ENCODE measurements around the gene TBC1D24.
"Not testable (repeated sequence)": the region's sequence is repeated elsewhere in the genome, so short reads cannot be mapped to it uniquely, and the experiment has no call there.

The TBC1D24 gene

DNA sequence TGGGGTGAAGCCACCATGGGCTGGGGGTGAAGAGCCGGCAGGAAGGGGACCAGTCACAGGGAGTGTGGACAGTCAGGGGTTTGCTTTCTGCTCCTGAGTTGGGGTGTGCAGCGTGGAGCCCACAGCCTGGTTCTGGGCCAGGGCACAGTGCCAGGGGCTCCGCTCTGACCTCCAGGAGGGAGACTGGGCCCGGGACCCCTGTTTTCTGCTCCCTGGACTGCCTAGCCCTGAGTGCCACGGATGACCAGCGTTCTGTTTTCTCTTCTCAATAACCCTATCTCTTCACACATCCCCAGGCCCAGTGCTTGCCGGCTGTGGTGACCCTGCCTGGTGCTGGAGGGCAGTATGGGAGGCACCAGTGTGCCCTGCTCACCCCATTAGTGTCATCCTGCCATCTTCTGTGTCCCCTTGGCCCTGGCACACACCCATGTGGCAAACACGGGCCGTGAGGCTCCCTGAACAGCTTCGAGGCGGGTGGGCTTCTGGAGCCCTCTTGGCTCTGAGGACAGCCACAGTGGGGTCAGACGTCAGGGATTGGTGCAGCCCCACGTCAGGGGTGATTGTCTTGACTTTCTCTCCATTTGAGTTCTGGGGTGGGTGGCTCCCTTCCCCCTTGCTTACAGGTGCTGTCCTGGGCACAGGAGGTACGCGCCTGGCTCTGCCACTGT is 55.2 kb downstream of the TBC1D24 start:
- Histone ChIP-seq H3K27ac (no peak overlapping the region), H3K4me3 (no peak overlapping the region), H4K20me1 (peaks cover 5% of the 10 kb centered on the region; the same call in 1 of the 2 replicates), H3K9ac (no peak overlapping the region), H3K4me2 (no peak overlapping the region), H3K27me3 (no peaks in the 10 kb centered on the region), H3K4me1 (peaks cover 23% of the 10 kb centered on the region), H3K9me3 (no peaks in the 10 kb centered on the region), H3K36me3 (peaks cover 52% of the 10 kb centered on the region)
- no peak for TF ChIP-seq Cebpa-rat (IDR thresholded peaks at IDR 0.05)

DNA sequence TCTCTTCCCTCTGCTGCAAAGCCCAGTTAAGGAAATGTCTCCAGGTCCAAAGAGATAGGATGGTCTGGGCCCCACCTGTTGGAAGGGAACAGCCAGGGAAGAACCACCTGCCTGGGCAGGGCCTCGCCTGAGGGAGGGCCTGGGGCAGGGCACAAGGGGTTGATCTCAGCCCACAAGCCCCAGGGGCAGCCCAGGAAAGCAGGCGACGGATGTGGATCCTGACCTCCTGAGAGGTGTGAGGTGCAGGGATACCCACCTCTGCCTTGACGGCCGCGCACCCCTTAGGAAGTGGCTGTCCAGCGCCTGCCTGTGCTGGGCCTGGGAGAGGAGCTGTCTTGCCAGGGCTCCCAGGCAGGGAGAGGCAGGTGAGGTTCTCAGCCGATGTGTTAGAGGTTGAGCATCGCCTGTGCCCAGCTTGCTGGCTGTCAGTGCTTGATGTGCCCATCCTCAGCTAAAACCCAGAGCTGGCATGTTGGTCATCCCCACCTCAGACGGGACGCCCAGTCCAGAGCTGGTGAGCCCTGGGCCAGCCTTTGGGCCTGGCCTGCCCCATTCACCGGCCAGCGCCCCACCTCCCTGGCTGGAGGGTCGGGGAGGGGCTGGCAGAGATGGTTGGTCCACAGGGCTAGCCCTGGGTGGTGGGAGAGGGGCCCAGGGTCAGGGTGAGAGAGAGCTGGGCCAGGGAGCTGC is 55.8 kb downstream of the TBC1D24 start:
- Histone ChIP-seq H3K4me3 (peak overlapping the region; percentile 77; the same call in 1 of the 2 replicates), H4K20me1 (peaks cover 5% of the 10 kb centered on the region; the same call in 1 of the 2 replicates), H3K9ac (peak overlapping the region; percentile 70), H3K4me2 (peak overlapping the region; percentile 98), H3K27ac (peak overlapping the region; percentile 62; the same call in 1 of the 2 replicates), H3K36me3 (peaks cover 45% of the 10 kb centered on the region), H3K4me1 (peaks cover 23% of the 10 kb centered on the region), H3K27me3 (no peaks in the 10 kb centered on the region), H3K9me3 (no peaks in the 10 kb centered on the region)
- TF ChIP-seq Cebpa-rat (IDR thresholded peaks at IDR 0.05) = no peak

DNA sequence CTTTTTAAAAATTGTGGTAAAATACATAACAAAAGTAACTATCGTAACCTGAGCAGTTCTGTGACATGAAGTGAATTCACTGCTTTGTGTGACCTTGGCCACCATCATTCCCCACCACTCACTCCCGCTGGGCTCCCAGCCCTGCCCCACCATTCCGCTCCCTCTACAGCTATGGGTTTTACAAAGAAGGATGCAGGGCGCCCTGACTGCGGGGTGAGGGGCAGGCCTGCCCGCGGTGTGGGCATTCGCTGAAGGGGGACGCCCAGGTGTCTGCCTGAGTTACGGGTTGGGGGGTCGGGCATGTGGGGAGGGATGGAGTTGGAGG is 56.4 kb downstream of the TBC1D24 start, which contains the start of gene CEMP1:
Gene CEMP1, minus strand, starts transcription at position 38 of the 325 bp plus-strand sequence. CDS start 335 bp downstream, outside the sequence.
- Histone ChIP-seq H3K9ac (peak within 1 kb of the TSS; percentile 80), H3K36me3 (peaks cover 40% of the 10 kb centered on the region), H3K9me3 (no peaks in the 10 kb centered on the region), H3K4me3 (peak within 1 kb of the TSS; percentile 77), H3K27ac (peak within 1 kb of the TSS; percentile 80), H4K20me1 (peaks cover 5% of the 10 kb centered on the region; the same call in 1 of the 2 replicates), H3K4me1 (peaks cover 24% of the 10 kb centered on the region), H3K27me3 (no peaks in the 10 kb centered on the region), H3K4me2 (peak within 1 kb of the TSS; percentile 98)
- no peak for TF ChIP-seq Cebpa-rat (IDR thresholded peaks at IDR 0.05)

DNA sequence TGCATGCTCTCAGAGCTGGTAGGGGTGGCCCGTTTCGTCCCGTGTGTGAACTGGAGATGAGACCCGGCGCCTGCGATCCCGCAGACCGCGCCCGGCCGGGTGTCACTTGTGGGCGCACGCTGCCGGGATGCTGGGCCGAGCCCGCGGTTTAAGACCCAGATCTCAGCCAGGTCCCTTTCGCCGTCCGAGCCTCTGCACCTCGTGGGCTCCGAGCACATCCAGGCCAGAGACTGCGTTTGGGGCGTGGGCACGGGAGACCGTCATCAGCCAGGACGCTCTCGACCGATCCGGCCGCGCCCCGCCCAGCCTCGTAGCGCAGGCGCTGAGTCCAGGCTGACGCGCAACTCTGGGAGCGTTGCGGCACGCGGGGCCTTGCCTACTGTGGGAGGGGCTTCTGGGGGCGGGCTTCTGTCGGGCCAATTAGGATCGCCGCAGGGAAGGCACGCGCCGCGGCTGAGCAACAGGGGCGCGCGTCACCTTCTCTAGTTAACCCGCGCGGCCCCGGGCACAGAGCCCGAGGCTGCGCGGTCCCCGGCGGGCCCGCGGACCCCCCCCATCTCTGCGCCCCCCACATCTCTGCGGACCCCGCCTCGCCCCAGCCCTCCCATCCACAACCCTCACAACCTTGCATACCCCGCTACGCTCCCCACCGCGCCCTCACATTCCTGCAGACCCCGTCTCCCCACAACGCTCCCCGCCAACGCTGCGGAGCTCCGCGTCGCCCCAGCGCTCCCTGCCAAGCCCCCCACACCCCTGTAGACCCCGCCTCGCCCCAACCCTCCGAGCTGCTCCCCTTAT is 57.0 kb downstream of the TBC1D24 start:
- H3K4me1 ChIP-seq = peaks cover 29% of the 10 kb centered on the region
- no peaks in the 10 kb centered on the region for H3K27me3 ChIP-seq
- no peaks in the 10 kb centered on the region for H3K9me3 ChIP-seq
- peak overlapping the region; percentile 80 for H3K9ac ChIP-seq
- peaks cover 34% of the 10 kb centered on the region for H3K36me3 ChIP-seq
- peak overlapping the region; percentile 80 for H3K27ac ChIP-seq
- H4K20me1 ChIP-seq = peaks cover 3% of the 10 kb centered on the region; the same call in 1 of the 2 replicates
- no peak for TF ChIP-seq Cebpa-rat (IDR thresholded peaks at IDR 0.05)
- peak overlapping the region; percentile 77 for H3K4me3 ChIP-seq
- peak overlapping the region; percentile 98 for H3K4me2 ChIP-seq

DNA sequence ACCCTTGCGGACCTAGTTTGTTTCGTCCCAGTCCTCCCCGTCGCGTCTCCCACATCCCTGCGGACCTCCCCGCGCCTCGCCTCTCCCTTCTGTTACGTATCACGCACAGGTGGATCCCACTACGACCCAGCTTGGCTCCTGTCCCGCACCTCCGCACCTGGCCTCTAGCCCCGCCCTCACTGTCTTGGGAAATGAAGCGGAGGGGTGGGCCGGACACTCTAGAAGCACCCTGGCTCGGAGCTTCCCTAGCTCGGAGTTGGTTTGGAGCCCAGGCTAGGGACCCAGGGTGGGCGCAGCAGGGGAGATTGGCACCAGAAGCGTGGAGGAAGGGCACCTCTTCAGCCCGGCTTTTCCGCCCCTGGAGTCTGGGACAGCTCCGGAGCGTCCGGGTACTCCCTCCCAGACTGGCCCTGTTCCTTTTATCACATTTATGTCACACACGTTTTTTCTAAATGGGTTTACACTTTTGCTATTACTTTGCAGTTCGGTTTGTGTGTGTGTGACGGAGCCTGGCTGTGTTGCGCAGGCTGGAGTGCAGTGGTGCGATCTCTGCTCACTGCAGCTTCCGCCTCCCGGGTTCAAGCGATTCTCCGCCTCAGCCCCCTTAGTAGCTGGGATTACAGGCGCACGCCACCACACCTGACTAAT is 57.7 kb downstream of the TBC1D24 start:
- H3K4me2 ChIP-seq = peak overlapping the region; percentile 98

DNA sequence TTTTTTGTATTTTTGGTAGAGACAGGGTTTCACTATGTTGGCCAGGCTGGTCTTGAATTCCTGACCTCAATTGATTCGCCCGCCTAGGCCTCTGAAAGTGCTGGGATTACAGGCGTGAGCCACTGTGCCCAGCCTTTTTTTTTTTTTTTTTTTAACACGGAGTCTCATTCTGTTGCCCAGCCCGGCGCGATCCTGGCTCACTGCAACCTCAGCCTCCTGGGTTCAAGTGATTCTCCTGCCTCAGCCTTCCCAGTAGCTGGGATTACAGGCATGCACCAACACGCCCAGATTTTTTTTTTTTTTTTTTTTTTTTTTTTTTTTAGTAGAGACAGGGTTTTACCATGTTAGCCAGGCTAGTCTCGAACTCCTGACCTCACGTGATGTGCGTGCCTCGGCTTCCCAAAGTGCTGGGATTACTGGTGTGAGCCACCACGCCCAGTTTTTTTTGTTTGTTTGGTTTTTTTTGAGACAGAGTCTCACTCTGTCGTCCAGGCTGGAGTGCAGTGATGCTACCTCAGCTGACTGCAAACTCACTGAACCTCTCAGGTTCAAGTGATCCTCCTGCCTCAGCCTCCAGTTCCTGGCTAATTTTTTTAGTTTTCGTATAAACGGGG is 58.3 kb downstream of the TBC1D24 start:
- H3K9ac ChIP-seq = peak overlapping the region; percentile 80
- H3K36me3 ChIP-seq = peaks cover 22% of the 10 kb centered on the region
- peak overlapping the region; percentile 80 for H3K27ac ChIP-seq
- H3K9me3 ChIP-seq, H3K27me3 ChIP-seq, H4K20me1 ChIP-seq: not testable (repeated sequence)
- peak overlapping the region; percentile 98 for H3K4me2 ChIP-seq
- H3K4me3 ChIP-seq = peak overlapping the region; percentile 77
- peaks cover 34% of the 10 kb centered on the region for H3K4me1 ChIP-seq

More for the DNA sequence above, 57.7 kb downstream of the TBC1D24 start:
- Histone ChIP-seq H3K27ac (peak overlapping the region; percentile 80), H3K9ac (peak overlapping the region; percentile 80), H3K9me3 (no peaks in the 10 kb centered on the region), H3K4me3 (peak overlapping the region; percentile 77), H4K20me1 (no peaks in the 10 kb centered on the region), H3K36me3 (peaks cover 28% of the 10 kb centered on the region), H3K4me1 (peaks cover 34% of the 10 kb centered on the region), H3K27me3 (no peaks in the 10 kb centered on the region)
- no peak for TF ChIP-seq Cebpa-rat (IDR thresholded peaks at IDR 0.05)

DNA sequence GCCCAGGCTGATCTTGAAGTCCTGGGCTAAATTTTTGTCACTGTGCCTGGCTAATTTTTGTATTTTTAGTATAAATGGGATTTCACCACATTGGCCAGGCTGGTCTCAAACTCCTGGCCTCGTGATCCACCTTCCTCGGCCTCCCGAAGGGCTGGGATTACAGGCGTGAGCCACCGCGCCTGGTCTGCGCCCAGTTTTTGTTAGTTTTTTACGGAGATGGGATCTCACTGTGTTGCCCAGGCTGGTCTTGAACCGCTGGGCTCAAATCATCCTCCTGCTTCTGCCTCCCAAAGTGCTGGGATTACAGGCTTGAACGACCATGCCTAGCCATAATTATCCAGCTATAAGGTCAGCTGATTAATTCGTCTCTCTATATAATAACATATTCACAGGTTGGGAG is 59.0 kb downstream of the TBC1D24 start:
- Histone ChIP-seq H3K9me3 (no peaks in the 10 kb centered on the region), H4K20me1 (peaks cover 6% of the 10 kb centered on the region), H3K4me2 (peak overlapping the region; percentile 98; the same call in 1 of the 2 replicates), H3K9ac (no peak overlapping the region), H3K4me3 (no peak overlapping the region), H3K27ac (no peak overlapping the region), H3K36me3 (peaks cover 15% of the 10 kb centered on the region), H3K4me1 (peaks cover 37% of the 10 kb centered on the region), H3K27me3 (no peaks in the 10 kb centered on the region)
- TF ChIP-seq Cebpa-rat (IDR thresholded peaks at IDR 0.05) = no peak

DNA sequence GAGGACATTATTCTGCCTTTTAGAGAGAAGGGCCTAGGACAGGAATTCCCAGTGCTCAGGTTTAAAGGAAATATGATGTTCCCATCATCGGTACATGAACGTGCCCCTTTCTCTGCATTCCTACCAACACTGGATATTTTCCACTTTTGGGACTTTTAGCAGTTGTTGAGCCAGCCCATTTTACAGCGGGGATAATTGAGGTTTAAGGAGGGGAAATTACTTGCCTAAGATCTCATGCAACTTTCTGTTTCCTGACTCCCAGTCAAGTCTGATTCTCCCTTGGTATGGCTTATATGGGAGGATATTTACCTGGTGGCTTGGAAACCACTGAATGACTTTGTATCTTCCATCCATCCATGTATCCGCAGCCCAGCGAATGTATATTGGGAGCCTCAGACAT is 59.4 kb downstream of the TBC1D24 start:
- H3K4me2 ChIP-seq, H3K27ac ChIP-seq, H3K27me3 ChIP-seq, H3K9ac ChIP-seq, H3K4me3 ChIP-seq, H3K9me3 ChIP-seq, H4K20me1 ChIP-seq: not testable (repeated sequence)
- peaks cover 41% of the 10 kb centered on the region for H3K4me1 ChIP-seq
- H3K36me3 ChIP-seq = peaks cover 11% of the 10 kb centered on the region

DNA sequence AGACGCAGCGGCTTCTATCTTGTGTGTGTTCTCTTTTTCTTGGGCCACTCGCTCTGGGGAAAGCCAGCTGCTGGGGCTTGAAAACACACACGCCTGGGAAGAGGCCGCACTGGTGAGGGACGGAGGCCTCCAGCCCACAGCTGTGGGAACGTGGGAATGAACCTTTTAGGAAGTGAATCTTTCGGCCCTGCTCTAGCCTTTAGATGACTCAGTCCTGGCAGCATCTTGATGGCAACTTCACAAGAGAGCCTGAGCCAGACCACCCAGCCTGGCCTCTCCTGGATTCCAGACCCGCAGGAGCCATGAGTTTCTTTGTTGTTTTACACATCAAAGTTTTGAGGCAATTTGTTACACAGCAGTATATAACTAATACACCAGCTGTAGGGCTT is 60.7 kb downstream of the TBC1D24 start:
- no peak overlapping the region for H3K4me3 ChIP-seq
- H3K9ac ChIP-seq = no peak overlapping the region
- no peak for TF ChIP-seq Cebpa-rat (IDR thresholded peaks at IDR 0.05)
- no peaks in the 10 kb centered on the region for H3K36me3 ChIP-seq
- no peak overlapping the region for H3K27ac ChIP-seq
- no peak overlapping the region for H3K4me2 ChIP-seq
- H3K9me3 ChIP-seq = no peaks in the 10 kb centered on the region
- peaks cover 23% of the 10 kb centered on the region for H4K20me1 ChIP-seq
- H3K4me1 ChIP-seq = peaks cover 53% of the 10 kb centered on the region
- no peaks in the 10 kb centered on the region for H3K27me3 ChIP-seq
